HG02870 (cell line): ENCODE measurements around the gene EEF1AKMT1.
"Not testable (repeated sequence)": the region's sequence is repeated elsewhere in the genome, so short reads cannot be mapped to it uniquely, and the experiment has no call there.

Source experiments
- ATAC-seq: cut with Tn5 transposase; IDR thresholded peaks from one replicate; pipeline ENCODE4 v1.9.1; 2021; ENCODE audit warnings: mild to moderate bottlenecking, moderate library complexity; ENCODE audit not compliant: unreplicated experiment

EEF1AKMT1 gene

GRCh38 chr13:20701461-20701860 lies 72.3 kb downstream of the EEF1AKMT1 start:
- no peak for ATAC-seq

GRCh38 chr13:20700288-20700687 lies 73.5 kb downstream of the EEF1AKMT1 start:
- ATAC-seq: no peak

GRCh38 chr13:20699715-20700114 lies 74.0 kb downstream of the EEF1AKMT1 start:
- no peak for ATAC-seq

GRCh38 chr13:20696073-20696472 lies 77.7 kb downstream of the EEF1AKMT1 start:
- ATAC-seq: no peak

GRCh38 chr13:20691616-20692015 lies 82.1 kb downstream of the EEF1AKMT1 start:
- ATAC-seq: no peak

- ATAC-seq: no peak
These were observed 84.5 kb downstream of the EEF1AKMT1 start for GRCh38 chr13:20689291-20689690.

- no peak for ATAC-seq
These were observed 86.7 kb downstream of the EEF1AKMT1 start for GRCh38 chr13:20686863-20687579.

GRCh38 chr13:20686167-20686566 lies 87.6 kb downstream of the EEF1AKMT1 start:
- ATAC-seq: no peak

GRCh38 chr13:20685092-20685491 lies 88.7 kb downstream of the EEF1AKMT1 start:
- no peak for ATAC-seq

- ATAC-seq: no peak
These were observed 89.2 kb downstream of the EEF1AKMT1 start for GRCh38 chr13:20684546-20684945.

GRCh38 chr13:20684041-20684440 lies 89.7 kb downstream of the EEF1AKMT1 start:
- ATAC-seq: no peak

- ATAC-seq: no peak
These were observed 91.7 kb downstream of the EEF1AKMT1 start for GRCh38 chr13:20682061-20682460.

GRCh38 chr13:20681481-20681880 lies 92.3 kb downstream of the EEF1AKMT1 start:
- ATAC-seq: not testable (repeated sequence)

- no peak for ATAC-seq
These were observed 93.2 kb downstream of the EEF1AKMT1 start for GRCh38 chr13:20680416-20681080.

GRCh38 chr13:20679879-20680278 lies 93.9 kb downstream of the EEF1AKMT1 start:
- ATAC-seq: no peak
